HG03108 (cell line): ENCODE measurements around the gene TDRD7.

Experiments used
- ATAC-seq: cut with Tn5 transposase; IDR thresholded peaks from one replicate; pipeline ENCODE4 v1.9.1; 2021; ENCODE audit warnings: moderate library complexity; ENCODE audit not compliant: unreplicated experiment

The TDRD7 gene

GRCh38 chr9:97521576-97522333 is 109.9 kb downstream of the TDRD7 start:
- no peak for ATAC-seq

GRCh38 chr9:97524424-97524823 is 112.5 kb downstream of the TDRD7 start:
- ATAC-seq = no peak

DNA sequence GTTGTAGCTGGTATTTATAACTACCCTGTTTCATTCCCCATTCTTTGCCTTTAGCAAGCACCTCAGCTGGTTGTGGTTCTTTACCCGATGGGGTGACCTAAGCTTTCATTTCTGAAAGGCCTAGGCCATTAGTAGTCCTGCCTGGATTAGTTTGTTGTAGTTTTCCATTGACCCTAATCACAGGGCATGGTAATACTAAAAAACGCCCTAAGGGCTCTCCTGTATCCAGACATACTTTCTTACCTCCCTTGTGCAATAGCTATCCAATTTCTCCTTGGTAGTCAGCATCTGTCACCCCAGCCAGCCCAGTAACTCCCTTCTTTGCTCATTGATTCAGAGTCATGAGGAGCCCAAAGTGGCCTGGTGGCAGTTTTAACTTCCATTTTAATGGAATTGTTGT is 113.6 kb downstream of the TDRD7 start:
- ATAC-seq = no peak

DNA sequence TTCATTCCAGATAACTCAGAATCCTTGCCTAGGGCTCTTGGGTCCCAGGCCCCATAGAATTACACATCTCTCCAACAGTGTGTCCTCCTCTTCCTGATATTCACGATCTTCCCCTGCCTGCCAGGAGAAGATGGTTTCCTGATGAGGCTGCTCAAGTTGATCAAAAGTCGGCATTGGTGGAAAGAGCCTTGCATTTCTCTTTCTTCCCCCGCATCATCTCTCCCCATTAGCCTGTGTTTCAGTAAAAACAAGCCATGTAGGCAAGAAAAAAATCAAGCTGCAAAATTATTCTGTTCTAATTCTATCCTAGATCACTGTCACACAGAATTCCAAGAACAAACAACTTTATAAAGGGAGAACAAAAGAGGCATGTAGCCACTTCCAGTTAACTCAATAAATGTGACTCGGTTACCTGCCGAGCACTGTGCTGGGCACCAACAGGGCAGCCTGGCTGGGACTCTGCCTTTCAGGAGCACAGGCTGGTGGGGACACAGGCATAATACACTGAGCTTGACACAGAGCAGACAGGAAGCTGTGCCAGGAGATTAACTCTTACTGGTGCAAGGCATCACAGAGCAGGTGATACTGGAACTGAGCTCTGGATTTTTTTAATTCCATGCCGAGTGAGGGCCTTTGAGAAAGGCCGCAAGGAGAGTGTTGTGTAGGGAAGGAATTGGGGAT is 115.1 kb downstream of the TDRD7 start:
- no peak for ATAC-seq

DNA sequence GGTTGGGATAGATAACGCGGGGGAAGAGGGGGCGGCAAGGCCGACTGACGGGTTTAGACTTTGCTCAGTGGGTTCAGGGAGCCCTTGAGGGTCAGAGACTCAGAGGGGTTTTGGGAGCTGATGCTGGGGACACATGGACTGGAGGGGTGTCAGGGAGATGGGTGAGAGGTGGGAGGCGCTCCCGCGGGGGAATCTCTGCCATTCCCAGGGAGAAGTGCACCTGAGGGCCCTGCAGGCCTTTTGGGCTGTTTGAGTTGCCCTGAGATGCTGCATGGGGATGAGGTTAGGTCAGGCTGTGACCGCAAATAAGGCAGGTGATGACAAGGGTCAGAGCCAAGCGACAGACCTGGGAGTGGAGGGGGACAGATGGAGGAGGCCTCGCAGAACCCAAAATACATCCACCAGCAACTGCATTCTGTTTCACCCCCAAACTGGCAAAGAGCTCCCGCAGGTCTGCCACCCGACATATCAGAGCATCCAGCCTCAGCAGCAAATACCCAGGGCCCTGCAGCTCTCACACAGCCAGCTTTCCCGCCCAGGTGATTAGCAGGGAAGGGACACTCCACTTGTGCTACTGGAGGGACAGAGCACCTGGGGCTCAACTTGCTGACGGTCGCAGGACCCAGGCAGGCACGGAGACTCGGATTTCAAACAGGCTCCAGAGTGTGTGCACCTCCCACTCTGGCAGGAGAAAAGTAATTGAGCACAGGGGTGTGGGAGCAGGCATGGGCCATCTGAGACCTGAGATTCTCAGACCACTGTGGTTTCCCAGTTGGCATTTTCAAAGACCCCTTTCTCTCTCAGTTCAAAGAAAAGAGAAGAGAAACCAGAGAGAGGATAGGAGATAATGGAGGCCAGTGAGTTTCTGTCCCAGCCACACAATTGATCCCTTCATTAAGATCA is 116.0 kb downstream of the TDRD7 start:
- no peak for ATAC-seq

DNA sequence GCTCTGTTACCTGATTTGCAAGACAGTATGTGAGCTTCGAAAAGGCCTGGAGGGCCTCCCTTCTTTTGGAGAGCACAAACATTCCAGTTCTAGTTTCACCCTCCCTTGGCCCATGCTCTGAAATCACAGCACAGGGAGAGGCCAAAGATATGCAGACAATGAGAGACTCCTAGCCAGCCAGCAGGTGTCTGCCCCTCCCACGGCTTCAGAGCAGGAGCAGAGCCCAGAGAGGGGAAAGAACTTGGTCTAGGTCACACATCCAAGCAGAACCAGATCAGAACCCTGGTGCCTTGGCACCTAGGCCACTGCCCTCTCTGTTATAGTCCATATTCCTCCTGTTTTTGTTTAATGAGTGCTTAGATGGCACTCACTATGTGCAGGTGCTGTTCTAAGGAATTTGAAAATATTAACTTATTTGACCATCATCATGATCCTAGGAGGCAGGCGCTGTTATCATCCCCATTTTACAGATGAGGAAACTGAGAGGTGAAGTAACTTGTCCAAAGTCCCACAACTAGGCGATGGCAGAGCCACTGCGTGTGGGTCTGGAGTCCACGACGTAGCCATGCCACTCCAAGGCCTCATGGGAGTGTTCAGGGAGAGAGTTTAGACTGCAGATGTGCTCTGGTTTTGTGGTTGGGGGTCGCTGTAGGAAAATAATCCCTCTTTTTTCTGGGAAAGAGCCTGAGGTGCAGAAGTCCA is 116.8 kb downstream of the TDRD7 start:
- ATAC-seq = no peak

DNA sequence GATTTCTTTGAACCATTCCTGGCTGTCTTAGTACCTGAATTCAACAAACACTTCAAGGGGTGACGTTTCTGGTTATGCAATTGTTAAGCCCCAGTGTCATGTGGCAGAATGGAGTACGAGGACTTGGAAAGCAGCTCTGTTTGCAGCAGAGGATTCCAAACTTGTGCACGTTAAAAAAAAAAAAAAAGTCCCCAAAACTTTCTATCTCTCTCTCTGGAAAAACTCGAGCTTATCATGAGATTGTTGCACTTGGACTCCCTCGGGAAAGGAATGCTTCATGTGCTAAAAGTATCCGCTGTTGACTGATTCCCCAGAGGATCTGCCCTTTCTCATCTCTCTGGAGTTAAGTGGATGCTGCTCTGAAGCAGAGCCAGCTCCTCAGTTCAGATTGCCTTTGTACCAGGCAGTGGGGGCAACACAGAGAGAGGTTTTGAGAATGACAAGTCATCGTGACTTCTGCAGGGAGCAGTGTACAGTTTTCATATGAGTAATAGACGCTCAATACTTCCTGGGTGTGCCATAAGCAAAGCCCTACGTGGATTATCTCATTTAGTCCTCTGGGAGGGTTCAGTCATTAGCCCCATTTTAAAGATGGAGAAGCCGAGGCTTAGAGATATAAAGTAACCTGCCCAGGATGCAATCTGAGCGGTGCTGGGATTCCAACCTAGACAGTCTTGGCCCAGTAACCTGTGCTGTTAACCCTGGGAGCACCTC is 117.6 kb downstream of the TDRD7 start:
- peak; percentile 61 for ATAC-seq

DNA sequence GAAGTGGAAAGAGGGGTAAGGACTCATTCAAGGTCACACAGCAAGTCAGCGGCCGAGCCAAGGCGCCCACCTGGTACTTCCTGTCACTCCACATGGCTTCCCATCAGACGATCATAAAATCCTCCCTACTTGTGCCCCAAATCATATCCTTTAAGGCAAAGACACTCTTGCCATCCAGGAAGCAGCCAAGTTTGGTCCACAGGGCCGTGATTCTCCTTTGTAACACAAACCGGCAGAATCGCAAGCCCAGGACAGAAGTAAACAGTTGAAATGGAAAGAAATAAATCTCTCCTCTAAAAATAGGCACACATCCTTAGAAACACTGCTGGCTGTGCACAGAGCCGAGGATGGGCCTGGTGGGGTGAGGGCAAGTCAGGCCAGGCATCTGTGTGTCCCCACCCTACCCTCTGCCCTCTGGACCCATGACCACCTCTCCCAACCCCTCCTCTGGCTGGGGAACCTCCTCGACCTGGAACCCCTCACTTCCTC is 120.0 kb downstream of the TDRD7 start:
- ATAC-seq = no peak

DNA sequence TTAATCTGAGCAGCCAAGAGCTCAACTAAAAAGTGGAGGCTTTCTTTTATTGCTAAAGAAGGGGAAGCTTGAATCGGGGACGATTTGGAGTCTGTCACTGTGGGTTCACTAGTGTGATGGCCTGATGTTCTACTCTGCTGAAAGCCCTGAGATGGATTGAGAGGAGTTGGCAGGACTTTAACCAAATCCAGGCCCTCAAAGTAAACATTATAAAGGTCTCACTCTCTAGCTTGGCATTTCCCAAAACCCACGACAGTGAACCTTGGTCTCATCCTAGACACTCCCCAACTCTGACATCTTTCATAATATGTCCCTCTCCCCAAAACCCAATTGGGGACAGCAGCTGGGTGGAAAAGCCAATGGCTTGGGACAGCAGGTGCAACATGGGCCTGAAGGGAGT is 122.3 kb downstream of the TDRD7 start:
- ATAC-seq = no peak

DNA sequence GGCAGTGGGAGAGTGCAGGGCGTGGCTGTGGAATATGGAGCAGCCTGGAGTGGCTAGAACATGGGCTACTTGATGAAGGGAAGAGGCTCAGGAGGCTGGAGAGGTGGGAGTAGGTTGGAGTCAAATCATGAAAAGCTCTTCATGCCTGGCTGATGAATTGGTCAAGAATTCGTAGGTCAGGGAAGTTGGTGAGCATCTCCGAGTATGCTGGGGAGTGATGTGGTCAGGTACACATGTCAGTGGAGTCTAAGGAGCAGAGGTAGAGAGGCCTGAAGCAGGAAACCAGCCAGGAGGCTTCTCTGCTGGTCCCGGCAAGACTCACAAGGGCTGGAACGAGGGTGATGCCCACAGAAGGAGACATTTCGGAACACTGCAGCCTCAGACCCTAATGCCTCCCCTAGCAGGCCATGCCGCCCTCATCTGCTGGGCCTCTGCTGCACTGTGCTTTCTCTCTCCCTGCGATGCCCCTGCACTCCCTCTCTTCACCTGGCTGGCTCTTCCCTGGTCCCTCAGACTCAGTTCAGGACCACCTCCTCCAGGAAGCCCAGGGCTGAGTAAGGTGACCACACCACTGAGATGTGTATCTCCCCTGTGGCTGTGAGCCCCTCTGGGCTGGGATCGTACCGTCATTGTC is 123.2 kb downstream of the TDRD7 start:
- ATAC-seq = no peak

- ATAC-seq = no peak
Observed at GRCh38 chr9:97535771-97536170, 123.9 kb downstream of the TDRD7 start.

- no peak for ATAC-seq
Observed at GRCh38 chr9:97536480-97536879, 124.6 kb downstream of the TDRD7 start.

- no peak for ATAC-seq
Observed at GRCh38 chr9:97543561-97543960, 131.7 kb downstream of the TDRD7 start.

DNA sequence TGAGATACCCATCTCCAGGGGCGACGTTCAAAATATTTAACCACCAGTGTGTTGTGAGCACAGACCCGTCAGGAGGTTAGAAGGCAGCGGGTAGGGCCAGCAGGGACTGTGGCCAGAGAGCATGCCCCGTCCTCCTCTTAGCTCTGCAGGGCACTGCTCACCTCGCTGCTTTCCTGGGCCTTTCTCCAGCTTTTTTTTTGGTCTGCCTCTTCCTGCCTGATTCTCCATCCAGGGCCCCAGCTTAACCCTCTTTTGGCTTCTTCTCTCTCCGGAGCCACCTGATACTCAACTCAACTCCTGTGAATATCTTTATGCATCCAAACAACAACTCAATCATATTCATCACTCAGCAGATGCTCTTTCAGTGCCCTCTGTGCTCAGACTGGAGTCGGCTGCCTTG is 133.6 kb downstream of the TDRD7 start:
- ATAC-seq = no peak
